Measurements from ENCODE around the gene SNX17. TPM values are rescaled to one million over a fixed set of nuclear protein-coding genes. Genes with fewer than 3 reads are reported as not detected.
A peak's percentile ranks its signal among the peaks of the same experiment; 100 is the strongest.

The SNX17 gene
- total and polyA plus RNA-seq, 2 of the 13 experiments (the other 11 are each of a cell fraction or from before 2014, with no cell fraction given): 75.0 to 109 TPM

GRCh38 chr2:27408601-27409320 is 38.3 kb downstream of the SNX17 start (continued):
- peak; percentile 35; the same call in 1 of the 2 replicates for TF ChIP-seq MAF1 (CRISPR knock-in tag; IDR thresholded peaks at IDR 0.05; ENCODE audit: borderline replicate concordance)
- no peak for TF ChIP-seq FOXC1 (CRISPR knock-in tag; IDR thresholded peaks at IDR 0.05; ENCODE audit: borderline replicate concordance)
- no peak for TF ChIP-seq SNAI1 (CRISPR knock-in tag; IDR thresholded peaks at IDR 0.05; ENCODE audit: borderline replicate concordance)
- no peak; the same call in 1 of the 2 replicates for TF ChIP-seq ZNF878 (CRISPR knock-in tag; IDR thresholded peaks at IDR 0.05)
- TF ChIP-seq KDM4B (CRISPR knock-in tag; IDR thresholded peaks at IDR 0.05): 0 out of 2 replicates have a peak, but pooled peaks have one; percentile 36
- TF ChIP-seq ZNF577 (CRISPR knock-in tag; IDR thresholded peaks at IDR 0.05; ENCODE audit: borderline replicate concordance, low read depth): no peak
- TF ChIP-seq ZBTB39 (CRISPR knock-in tag; IDR thresholded peaks at IDR 0.05): no peak
- no peak for TF ChIP-seq SAP130 (CRISPR knock-in tag; IDR thresholded peaks at IDR 0.05; ENCODE audit: low read depth)
- TF ChIP-seq ZNF720 (CRISPR knock-in tag; IDR thresholded peaks at IDR 0.05): no peak
- TF ChIP-seq JUND (CRISPR knock-in tag; IDR thresholded peaks at IDR 0.05): no peak
- TF ChIP-seq ZFP36L1 (CRISPR knock-in tag; IDR thresholded peaks at IDR 0.05): no peak
- no peak; the same call in 1 of the 2 replicates for TF ChIP-seq ZNF143 (CRISPR knock-in tag; IDR thresholded peaks at IDR 0.05)
- no peak for TF ChIP-seq ESRRA (CRISPR knock-in tag; IDR thresholded peaks at IDR 0.05; ENCODE audit: low read depth)
- no peak for TF ChIP-seq RAD51 (IDR thresholded peaks at IDR 0.05; ENCODE audit: borderline replicate concordance)
- no peak for TF ChIP-seq ZSCAN29 (CRISPR knock-in tag; conservative IDR thresholded peaks at IDR 0.05)
- TF ChIP-seq HNRNPL (IDR thresholded peaks at IDR 0.05; ENCODE audit: low read depth, low read length): no peak
- 0 out of 2 replicates have a peak, but pooled peaks have one; percentile 62 for TF ChIP-seq GFI1 (CRISPR knock-in tag; IDR thresholded peaks at IDR 0.05; ENCODE audit: borderline replicate concordance)
- no peak for TF ChIP-seq ZNF333 (CRISPR knock-in tag; IDR thresholded peaks at IDR 0.05; ENCODE audit: borderline replicate concordance)
- TF ChIP-seq FOXM1 (CRISPR knock-in tag; IDR thresholded peaks at IDR 0.05): 0 out of 2 replicates have a peak, but pooled peaks have one; percentile 9
- TF ChIP-seq ZNF18 (CRISPR knock-in tag; IDR thresholded peaks at IDR 0.05; ENCODE audit: insufficient replicate concordance): no peak
- no peak for TF ChIP-seq ISL2 (CRISPR knock-in tag; IDR thresholded peaks at IDR 0.05)
- no peak for TF ChIP-seq ZNF562 (CRISPR knock-in tag; IDR thresholded peaks at IDR 0.05; ENCODE audit: borderline replicate concordance)
- TF ChIP-seq ZMAT5 (CRISPR knock-in tag; IDR thresholded peaks at IDR 0.05; ENCODE audit: borderline replicate concordance, low read depth): no peak
- no peak for TF ChIP-seq CHD2 (IDR thresholded peaks at IDR 0.05; ENCODE audit: low read depth, low read length)
- no peak for TF ChIP-seq IKZF4 (CRISPR knock-in tag; IDR thresholded peaks at IDR 0.05; ENCODE audit: borderline replicate concordance, low read depth, not compliant biosample characterization)

Data from HepG2 (cell line).